ENCODE data around the gene SPAAR.

The SPAAR gene, protein sequence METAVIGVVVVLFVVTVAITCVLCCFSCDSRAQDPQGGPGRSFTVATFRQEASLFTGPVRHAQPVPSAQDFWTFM

GRCh38 chr9:35909274-35909673, at the start of gene SPAAR:
Gene SPAAR (plus strand): TSS chr9:35909490. CDS start chr9:35910464, 974 bp downstream.
- no peak within 1 kb of the TSS for H3K27ac ChIP-seq
- TF ChIP-seq, protein P1, sequence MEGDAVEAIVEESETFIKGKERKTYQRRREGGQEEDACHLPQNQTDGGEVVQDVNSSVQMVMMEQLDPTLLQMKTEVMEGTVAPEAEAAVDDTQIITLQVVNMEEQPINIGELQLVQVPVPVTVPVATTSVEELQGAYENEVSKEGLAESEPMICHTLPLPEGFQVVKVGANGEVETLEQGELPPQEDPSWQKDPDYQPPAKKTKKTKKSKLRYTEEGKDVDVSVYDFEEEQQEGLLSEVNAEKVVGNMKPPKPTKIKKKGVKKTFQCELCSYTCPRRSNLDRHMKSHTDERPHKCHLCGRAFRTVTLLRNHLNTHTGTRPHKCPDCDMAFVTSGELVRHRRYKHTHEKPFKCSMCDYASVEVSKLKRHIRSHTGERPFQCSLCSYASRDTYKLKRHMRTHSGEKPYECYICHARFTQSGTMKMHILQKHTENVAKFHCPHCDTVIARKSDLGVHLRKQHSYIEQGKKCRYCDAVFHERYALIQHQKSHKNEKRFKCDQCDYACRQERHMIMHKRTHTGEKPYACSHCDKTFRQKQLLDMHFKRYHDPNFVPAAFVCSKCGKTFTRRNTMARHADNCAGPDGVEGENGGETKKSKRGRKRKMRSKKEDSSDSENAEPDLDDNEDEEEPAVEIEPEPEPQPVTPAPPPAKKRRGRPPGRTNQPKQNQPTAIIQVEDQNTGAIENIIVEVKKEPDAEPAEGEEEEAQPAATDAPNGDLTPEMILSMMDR (IDR thresholded peaks at IDR 0.05), result no peak
- TF ChIP-seq ZFX (IDR thresholded peaks at IDR 0.05; ENCODE audit: borderline replicate concordance), result no peak

DNA sequence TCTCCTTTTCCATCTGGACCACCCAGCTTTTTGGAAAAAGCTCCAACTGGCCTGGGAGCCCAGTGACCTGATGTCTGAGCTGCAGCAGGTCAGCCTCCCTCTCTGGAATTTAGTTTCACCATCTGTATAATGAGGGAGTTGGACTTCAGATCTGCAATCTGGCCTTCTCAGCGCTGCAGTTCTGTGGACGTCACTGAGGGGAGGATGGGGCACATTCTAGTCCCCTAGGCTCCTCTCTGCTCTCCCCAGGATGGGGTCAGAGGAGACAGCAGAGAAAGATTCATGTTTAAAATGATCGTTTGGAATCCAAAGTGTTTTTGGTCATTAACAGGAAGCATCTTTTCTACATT, 49.3 kb upstream of the SPAAR start:
- no peak overlapping the region for H3K27ac ChIP-seq

DNA sequence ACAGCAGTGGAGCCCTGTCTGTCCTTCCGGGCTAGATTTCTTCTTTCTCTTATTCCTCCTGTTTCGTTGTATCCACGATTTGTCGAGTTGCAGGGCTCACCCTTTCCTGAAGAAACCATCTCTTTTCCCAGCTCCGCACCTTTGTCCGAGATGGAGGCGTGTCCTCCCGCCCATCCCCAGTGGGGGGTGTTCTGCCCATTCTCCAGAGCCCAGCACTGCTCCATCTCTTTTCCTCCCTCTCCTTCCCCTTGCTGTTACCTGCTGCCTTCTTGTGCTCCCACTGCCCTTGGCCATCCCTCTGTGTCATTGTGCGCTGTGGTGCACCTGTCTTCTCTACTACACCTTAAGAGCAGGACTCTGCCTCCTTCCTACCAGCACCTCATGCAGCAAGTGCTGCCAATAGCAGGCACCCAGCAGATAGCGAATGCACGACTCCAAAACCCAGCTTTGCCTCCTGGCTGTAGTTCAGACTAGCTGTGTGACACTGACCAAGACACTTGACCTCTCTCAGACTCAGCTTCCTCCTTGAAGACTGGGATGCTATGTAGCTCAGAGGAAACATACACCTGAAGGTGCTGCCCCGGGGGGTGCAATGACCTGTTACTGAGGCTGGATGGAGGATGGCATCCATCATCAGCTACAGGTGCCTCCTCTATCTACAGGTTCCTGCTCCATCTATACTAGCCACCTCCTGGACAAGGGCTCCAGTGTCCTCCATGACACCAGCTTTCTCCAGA, 48.0 kb upstream of the SPAAR start:
- TF ChIP-seq, protein P1 (IDR thresholded peaks at IDR 0.05), result no peak
- no peak for TF ChIP-seq ZFX (IDR thresholded peaks at IDR 0.05; ENCODE audit: borderline replicate concordance)

More for the DNA sequence above, 49.3 kb upstream of the SPAAR start:
- TF ChIP-seq, protein P1 (IDR thresholded peaks at IDR 0.05), result no peak
- TF ChIP-seq ZFX (IDR thresholded peaks at IDR 0.05; ENCODE audit: borderline replicate concordance), result no peak

DNA sequence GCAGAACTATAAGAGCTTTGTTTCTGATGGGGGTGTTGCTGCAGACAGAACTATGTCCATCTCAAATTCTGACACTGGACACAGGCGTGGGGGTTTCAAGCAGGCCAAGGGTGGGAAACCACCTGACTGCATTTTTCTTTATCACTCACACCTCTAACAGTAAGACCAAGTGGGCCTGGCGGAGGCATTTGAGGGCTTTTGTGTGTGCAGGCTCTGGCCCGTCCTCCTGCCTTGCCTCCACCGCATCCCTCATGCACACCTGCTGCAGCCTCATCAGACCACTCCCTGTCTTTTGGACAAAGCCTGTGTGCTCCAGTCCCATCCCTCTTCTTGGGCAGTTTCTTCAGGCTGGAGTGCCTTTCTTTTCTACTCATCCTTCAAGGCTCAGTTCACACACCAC, 47.0 kb upstream of the SPAAR start:
- TF ChIP-seq, protein P1 (IDR thresholded peaks at IDR 0.05), result no peak
- no peak for TF ChIP-seq ZFX (IDR thresholded peaks at IDR 0.05; ENCODE audit: borderline replicate concordance)
- no peak overlapping the region for H3K27ac ChIP-seq

More for the DNA sequence above, 48.0 kb upstream of the SPAAR start:
- no peak overlapping the region for H3K27ac ChIP-seq

GRCh38 chr9:35863583-35863982, 45.7 kb upstream of the SPAAR start:
- H3K27ac ChIP-seq, result no peak overlapping the region
- TF ChIP-seq, protein P1 (IDR thresholded peaks at IDR 0.05), result no peak
- no peak for TF ChIP-seq ZFX (IDR thresholded peaks at IDR 0.05; ENCODE audit: borderline replicate concordance)

GRCh38 chr9:35864695-35865255, 44.5 kb upstream of the SPAAR start:
- TF ChIP-seq, protein P1 (IDR thresholded peaks at IDR 0.05), result no peak
- no peak for TF ChIP-seq ZFX (IDR thresholded peaks at IDR 0.05; ENCODE audit: borderline replicate concordance)
- H3K27ac ChIP-seq, result no peak overlapping the region

DNA sequence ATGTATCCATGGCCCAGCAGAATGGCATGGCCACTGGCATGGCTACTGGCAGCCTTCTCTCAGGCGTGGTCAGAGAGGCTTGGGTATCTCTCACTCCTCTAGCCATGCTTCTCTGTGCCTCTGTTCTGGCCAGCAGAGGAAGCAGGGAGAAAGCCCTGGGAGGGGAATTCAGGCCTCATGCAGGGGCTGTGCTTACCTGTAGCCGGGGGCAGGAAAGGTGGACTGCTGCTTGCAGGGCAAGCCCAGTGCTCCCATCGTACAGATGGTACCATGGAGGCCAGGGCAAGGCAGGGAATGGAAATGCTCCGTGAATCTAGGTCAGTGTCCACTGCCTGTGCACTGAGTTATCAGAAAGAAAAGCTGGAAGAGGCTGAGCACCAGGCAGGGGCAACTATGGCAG, 41.8 kb upstream of the SPAAR start:
- no peak overlapping the region for H3K27ac ChIP-seq
- TF ChIP-seq ZFX (IDR thresholded peaks at IDR 0.05; ENCODE audit: borderline replicate concordance), result no peak
- TF ChIP-seq, protein P1 (IDR thresholded peaks at IDR 0.05), result no peak

Measured in 22Rv1 (cell line).